GM15510 (cell line): ENCODE results near the gene CDNF.

Source experiments
- POLR2A ChIP-seq: IDR thresholded peaks from 3 replicates; pipeline ENCODE4 v1.6.1; 2011; ENCODE audit warnings: borderline replicate concordance; ENCODE audit not compliant: insufficient read length; ENCODE audit errors: extremely low read depth

The CDNF gene

GRCh38 chr10:14837757-14838581 lies at the start of gene CDNF, which contains the start of the genes HSPA14 and MSANTD7:
TSS of gene CDNF (minus strand) at chr10:14838037. CDS start at chr10:14837946, 91 bp downstream.
TSS of gene HSPA14 (plus strand) at chr10:14838306. CDS start at chr10:14838403, 97 bp downstream.
TSS of gene MSANTD7 (plus strand) at chr10:14838306. CDS start at chr10:14842285, 3,979 bp downstream.
- TF ChIP-seq POLR2A, result peak; percentile 90

GRCh38 chr10:14884082-14884481 lies 46.2 kb upstream of the CDNF start:
- TF ChIP-seq POLR2A, result no peak

GRCh38 chr10:14880229-14880628 lies 42.4 kb upstream of the CDNF start:
- no peak for TF ChIP-seq POLR2A

GRCh38 chr10:14879928-14880193 lies 42.0 kb upstream of the CDNF start:
- no peak for TF ChIP-seq POLR2A

GRCh38 chr10:14879124-14879927 lies 41.5 kb upstream of the CDNF start:
- no peak for TF ChIP-seq POLR2A

GRCh38 chr10:14878266-14879123 lies 40.7 kb upstream of the CDNF start, which contains the start of gene SUV39H2:
TSS of gene SUV39H2 (plus strand) at chr10:14878866. CDS start at chr10:14878889, 23 bp downstream.
- TF ChIP-seq POLR2A, result peak; percentile 89

- no peak for TF ChIP-seq POLR2A
Measured at GRCh38 chr10:14876764-14877163, 38.9 kb upstream of the CDNF start.

- no peak for TF ChIP-seq POLR2A
Measured at GRCh38 chr10:14875941-14876340, 38.1 kb upstream of the CDNF start.

DNA sequence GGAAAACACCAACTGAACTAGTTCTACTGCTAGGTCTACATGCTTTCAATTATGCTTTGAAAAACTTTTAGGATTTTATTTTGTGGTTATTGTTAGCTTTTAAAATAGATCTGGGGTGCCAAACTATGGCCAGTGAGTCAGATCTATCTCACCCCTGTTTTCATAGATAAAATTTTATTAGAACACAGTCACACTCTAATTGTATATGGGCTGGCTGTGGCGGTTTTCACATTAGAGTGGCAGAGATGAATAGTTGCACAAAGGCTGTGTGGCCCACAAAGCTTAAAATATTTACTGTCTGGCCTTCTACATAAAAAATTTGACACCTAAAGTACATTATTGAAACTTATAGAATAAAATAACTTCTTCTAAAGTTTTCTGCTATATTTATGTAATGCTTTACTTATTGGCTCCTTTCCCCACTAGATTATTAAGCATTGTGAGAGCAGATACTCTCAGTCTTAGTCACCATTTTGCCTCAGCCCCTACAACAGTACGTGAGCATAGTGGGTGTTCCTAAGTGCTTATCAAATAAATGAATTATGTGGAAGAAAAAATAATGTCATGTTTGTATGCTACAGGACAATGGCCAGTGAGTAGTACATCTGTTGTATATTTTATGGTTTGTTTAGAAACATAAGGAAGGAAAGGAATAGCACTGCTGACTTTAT lies 35.4 kb upstream of the CDNF start:
- no peak for TF ChIP-seq POLR2A

GRCh38 chr10:14860791-14861190 lies 23.0 kb upstream of the CDNF start:
- no peak for TF ChIP-seq POLR2A

DNA sequence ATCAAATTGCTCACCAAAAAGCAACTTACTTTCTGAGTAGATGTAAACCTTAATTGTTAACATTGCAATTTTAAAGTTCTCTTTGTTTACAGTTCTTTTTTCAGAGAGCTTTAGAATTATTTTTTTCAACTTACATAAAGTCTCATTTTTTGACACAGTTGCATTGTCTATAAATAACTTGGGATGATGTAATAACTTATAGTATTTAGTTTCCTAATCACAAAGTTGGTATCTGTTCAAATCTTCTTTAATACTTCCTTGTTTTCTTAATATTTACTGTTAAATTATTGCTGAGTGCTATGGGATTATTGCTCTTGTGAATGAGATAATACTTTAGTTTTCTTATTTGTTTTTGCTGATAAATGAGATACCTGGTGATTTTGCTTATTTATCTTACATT lies 21.9 kb upstream of the CDNF start:
- no peak for TF ChIP-seq POLR2A

DNA sequence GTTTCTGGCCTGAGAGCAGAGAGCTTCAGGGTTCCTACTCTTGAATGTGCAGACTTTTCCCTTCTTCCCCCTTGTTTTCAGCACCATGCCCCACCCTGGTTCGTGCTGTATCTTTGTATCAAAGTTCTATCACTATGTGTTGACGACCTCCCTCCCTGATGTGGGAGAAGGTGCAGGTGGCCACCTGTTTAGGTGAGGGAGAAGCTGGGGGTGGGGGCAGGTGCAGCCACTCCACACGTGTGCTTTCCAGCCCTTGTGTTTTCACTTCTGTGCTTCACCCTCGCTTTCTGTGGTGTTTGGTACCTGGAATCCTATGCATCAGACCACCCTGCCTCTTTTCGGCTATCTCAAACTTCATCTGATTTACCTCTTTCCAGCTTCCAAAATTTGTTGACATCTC lies 21.2 kb upstream of the CDNF start:
- TF ChIP-seq POLR2A, result no peak

- TF ChIP-seq POLR2A, result no peak
Measured at GRCh38 chr10:14858338-14858960, 20.6 kb upstream of the CDNF start.

DNA sequence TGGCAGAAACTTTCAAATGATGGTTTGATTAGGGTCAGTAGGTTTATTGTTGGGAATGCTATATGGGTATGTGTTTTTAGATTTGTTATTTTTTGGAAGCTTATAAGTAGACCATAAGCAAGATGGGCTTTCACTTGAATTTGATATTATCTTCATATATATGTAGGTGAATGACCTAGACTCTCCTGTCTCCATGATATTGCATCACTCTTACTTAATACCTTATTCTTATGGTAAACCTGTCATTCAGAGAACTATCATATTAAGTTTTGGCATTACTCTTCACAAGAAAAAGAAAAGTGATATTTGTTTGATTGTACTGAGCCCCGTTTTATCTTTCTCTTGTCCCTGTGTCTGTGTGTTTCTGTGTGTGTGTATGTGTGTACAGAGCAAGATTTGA lies 17.6 kb upstream of the CDNF start:
- TF ChIP-seq POLR2A, result no peak

DNA sequence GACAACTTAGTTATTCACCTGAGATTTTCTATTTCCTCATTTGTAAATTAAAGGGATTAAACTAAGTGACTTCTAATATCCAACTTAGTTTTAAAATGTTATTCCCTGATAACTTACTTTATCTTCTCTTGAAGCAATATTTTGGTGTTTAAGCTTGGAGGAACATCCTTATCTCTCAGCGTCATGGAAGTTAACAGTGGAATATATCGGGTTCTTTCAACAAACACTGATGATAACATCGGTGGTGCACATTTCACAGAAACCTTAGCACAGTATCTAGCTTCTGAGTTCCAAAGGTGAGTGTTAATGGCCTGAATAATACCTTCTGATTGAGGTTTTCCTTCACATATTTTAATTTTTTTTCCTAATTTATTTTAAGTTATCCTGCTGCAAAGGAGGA lies 14.4 kb upstream of the CDNF start:
- no peak for TF ChIP-seq POLR2A

DNA sequence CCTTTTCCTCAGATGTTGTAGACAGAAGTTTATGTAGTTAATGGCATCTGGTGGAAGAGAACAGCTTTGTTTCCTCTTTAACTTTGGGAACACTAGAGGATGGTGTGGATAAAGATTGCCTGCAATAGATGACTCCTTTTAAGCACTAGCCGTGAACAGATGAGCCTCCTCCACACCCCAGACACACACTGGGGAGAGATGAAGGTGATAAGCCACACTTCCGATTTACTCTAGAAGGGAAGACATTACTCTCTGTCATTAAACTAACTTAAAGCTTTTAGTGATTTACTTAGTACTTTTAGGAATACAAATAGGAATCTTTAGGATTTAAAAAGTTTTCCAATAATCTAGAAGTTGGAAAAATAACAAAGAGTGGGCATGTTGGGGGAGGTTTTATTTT lies 7.1 kb upstream of the CDNF start:
- no peak for TF ChIP-seq POLR2A
